GM12891 (cell line): ENCODE results near the gene MRGPRX2. TPM values are rescaled to one million over a fixed set of nuclear protein-coding genes. Genes with fewer than 3 reads are reported as not detected.

Source experiments
- DNase-seq: peaks from one replicate; pipeline ENCODE4 v3.0.0; 2011; ENCODE audit warnings: low spot score; ENCODE audit not compliant: insufficient read length
- FAIRE-seq: peaks from 2 replicates; lab custom pipeline; 2011; peaks lifted over from hg19 to GRCh38; lab: Jason Lieb, UNC
- PAX5 ChIP-seq: IDR thresholded peaks from 2 replicates; pipeline ENCODE4 v1.6.1; 2011; ENCODE audit warnings: low read length, moderate library complexity, mild to moderate bottlenecking; ENCODE audit not compliant: insufficient read depth, severe bottlenecking
- POLR2A ChIP-seq: IDR thresholded peaks from 2 replicates; pipeline ENCODE4 v1.6.1; 2011; ENCODE audit warnings: low read depth, low read length, control low read depth
- POLR2AphosphoS5 ChIP-seq: IDR thresholded peaks from 2 replicates; pipeline ENCODE4 v1.6.1; 2011; ENCODE audit warnings: low read depth, low read length, control low read depth
- POU2F2 ChIP-seq: IDR thresholded peaks from 2 replicates; pipeline ENCODE4 v1.6.1; 2011; ENCODE audit warnings: low read depth, mild to moderate bottlenecking, control low read depth, low read length, moderate library complexity
- SPI1 ChIP-seq: IDR thresholded peaks from 2 replicates; pipeline ENCODE4 v1.6.1; 2011; ENCODE audit warnings: low read depth, low read length, control low read depth
- TAF1 ChIP-seq: IDR thresholded peaks from 2 replicates; pipeline ENCODE4 v1.6.1; 2011; ENCODE audit warnings: low read depth, low read length, control low read depth
- polyA plus RNA-seq: library from polyadenylated mRNA; unstranded; fragments of >200 nt; gene quantifications from one replicate; pipeline ENCODE4 v1.2.1, GENCODE V29; 2012; ENCODE audit warnings: low read depth, missing spikeins, inconsistent platforms; ENCODE audit not compliant: missing spikeins

MRGPRX2 gene
- not detected for polyA plus RNA-seq

DNA sequence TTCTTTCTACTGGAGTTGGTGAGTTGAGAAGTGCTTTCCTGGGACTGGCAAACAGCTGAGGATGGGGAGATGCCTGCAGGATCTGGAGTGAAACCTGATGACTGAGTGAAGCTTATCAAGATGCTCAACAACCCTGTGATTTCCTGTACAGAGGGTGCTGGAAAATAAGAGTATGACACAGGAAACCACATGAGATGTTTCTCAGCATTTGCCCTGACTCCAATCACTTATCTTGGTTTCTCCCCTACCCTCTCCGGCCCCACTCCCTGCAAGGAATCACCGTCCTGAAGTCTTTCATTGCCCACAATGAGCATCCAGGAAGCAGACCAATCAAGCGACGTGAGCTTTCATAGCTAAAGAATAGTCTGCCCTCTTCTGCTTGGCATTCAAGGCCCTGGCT is at the start of gene MRGPRX2:
TSS of gene MRGPRX2 (minus strand) at position 89 of the 400 bp plus-strand sequence. CDS start 4,315 bp downstream, outside the sequence.
- TF ChIP-seq TAF1 (no peak), POLR2A (no peak), SPI1 (no peak), PAX5 (no peak), POLR2AphosphoS5 (no peak), POU2F2 (no peak)
- no peak for FAIRE-seq
- DNase-seq: no peak

DNA sequence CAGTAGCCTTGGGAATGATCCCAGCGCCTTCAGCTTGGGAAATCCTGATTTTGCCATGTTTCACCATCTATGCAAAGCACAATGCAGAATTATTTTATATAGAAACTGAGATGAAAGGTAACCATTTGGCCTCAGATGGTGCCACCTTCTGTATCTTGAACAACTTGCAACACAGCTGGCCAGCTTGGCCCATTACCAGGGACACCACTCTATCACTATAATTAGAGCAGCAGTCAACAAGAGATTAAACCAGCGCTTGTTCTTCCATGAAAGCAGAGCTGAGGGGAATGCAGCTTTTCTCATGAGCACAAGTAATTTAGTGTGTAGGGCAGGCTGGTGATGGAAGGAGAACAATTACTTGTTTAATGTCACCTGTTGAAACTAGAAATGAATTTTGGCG is 49.8 kb upstream of the MRGPRX2 start:
- TF ChIP-seq SPI1 (no peak), TAF1 (no peak), POLR2A (no peak), POU2F2 (no peak), PAX5 (no peak), POLR2AphosphoS5 (no peak)
- no peak for FAIRE-seq
- DNase-seq: no peak

DNA sequence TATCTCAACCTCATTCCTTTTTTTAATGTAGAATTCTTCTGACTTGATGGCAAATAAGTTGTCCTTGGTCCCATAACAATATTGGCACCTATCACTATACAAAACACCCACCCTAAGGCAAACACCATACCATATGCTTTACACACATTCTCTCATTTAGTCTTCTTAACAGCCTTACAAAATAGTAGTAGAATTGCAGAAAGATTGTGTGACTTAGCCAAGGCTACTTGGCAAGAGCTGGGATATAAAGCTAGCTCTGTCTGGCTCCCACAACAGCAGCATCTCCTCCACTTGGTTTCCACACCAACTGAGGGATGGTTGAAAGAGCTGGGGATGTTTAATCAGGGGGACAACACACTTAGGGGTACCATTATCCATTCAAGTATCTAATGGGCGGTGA is 46.6 kb upstream of the MRGPRX2 start:
- no peak for FAIRE-seq

DNA sequence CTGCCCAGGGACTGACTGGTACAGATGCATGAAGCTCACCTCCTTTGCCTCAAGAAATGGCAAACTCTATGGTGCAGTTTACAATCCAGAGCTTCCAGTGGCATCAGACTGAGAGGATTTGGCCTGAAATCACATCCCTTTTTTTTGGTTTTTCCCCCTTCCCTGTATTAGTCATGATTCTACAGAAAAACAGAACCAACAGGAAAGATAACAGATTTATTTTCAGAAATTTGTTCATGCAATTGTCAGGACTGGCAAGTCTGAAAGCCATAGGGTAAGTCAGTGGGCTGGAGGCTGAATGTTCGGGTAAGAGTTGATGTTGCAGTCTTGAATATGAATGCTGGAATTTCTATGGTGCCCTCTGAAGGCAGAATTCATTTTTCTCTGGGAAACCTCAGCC is 44.5 kb upstream of the MRGPRX2 start:
- TF ChIP-seq TAF1 (no peak), PAX5 (no peak), POLR2AphosphoS5 (no peak), POLR2A (no peak), SPI1 (no peak), POU2F2 (no peak)
- FAIRE-seq: no peak
- DNase-seq: no peak

More for the DNA sequence above, 46.6 kb upstream of the MRGPRX2 start:
- no peak for DNase-seq
- TF ChIP-seq SPI1 (no peak), PAX5 (no peak), TAF1 (no peak), POLR2AphosphoS5 (no peak), POU2F2 (no peak), POLR2A (no peak)

DNA sequence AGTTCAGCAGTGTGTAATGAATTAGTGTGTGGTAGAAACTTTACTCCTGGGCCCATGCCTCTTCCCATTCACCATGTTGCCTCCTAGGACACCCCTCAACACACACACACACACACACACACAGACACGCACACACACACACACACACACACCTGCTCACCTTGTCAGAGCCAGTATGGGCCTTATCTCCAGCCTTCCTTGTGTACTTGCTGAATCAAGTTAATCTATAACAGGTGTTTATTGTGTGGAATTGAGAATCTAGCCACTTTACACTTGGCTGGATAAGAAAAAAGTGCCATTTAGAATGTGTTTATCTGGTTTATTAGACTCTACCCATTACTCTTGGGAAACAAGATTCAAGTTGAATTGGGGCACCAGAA is 42.0 kb upstream of the MRGPRX2 start:
- no peak for FAIRE-seq
- DNase-seq: no peak

DNA sequence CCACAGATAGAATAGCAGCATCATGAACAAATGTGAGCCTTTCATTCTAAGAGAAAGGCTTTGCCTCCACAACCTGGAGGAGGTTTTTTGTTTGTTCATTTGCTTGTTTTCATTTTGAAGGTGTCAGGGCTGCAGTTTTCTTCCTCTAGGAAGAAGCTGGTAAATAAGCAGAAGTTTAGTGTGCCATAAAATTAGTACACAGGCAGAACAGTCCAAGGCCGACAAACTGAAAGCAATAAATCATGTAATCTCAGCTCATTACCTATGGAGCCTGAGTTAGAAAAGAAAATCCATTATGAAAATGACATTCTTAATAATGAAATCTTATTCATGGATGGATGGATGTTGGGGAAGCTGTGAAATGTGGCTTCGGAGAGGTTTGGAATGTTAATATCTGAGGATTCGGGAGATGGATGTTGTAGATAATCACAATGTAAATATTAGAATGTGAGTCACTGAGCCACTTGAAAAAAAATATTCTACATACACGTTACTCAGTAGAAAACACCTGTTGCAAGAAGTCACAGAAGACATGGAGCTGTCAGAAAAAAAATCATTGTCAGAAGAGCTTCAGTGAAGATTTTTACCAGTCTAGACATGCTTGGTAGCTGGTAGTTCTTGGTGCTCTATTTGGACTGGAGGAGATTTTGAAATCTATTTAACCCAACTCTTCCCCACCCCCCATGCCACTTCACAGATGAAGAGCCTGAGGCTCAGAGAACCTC is 41.4 kb upstream of the MRGPRX2 start:
- no peak for TF ChIP-seq SPI1
- no peak for TF ChIP-seq TAF1
- TF ChIP-seq POLR2AphosphoS5: no peak
- no peak for TF ChIP-seq PAX5
- TF ChIP-seq POU2F2: no peak
- no peak for TF ChIP-seq POLR2A
- FAIRE-seq: no peak

More for the DNA sequence above, 42.0 kb upstream of the MRGPRX2 start:
- TF ChIP-seq POLR2AphosphoS5: no peak
- TF ChIP-seq POU2F2: no peak
- no peak for TF ChIP-seq POLR2A
- no peak for TF ChIP-seq TAF1
- no peak for TF ChIP-seq SPI1
- TF ChIP-seq PAX5: no peak

DNA sequence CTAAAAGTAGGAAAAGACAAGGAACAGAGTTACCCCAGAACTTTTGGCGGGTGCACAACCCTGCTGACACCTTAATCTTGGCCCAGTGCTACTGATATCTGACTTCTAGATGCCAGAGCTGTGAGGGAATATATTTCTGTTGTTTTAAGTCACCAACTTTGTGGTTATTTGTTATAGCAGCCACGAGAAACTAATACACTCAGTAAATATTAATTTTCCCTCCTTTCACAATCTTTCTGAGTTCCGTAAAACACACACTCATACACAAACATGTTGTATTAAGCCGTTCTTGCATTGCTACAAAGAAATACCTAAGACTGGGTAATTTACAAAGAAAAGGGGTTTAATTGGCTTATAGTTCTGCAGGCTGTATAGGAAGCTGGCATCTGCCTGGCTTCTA is 40.4 kb upstream of the MRGPRX2 start:
- TF ChIP-seq SPI1: no peak
- TF ChIP-seq TAF1: no peak
- no peak for TF ChIP-seq POLR2AphosphoS5
- no peak for TF ChIP-seq POLR2A
- TF ChIP-seq POU2F2: no peak
- no peak for TF ChIP-seq PAX5
- FAIRE-seq: no peak
- no peak for DNase-seq

More for the DNA sequence above, 41.4 kb upstream of the MRGPRX2 start:
- DNase-seq: no peak

DNA sequence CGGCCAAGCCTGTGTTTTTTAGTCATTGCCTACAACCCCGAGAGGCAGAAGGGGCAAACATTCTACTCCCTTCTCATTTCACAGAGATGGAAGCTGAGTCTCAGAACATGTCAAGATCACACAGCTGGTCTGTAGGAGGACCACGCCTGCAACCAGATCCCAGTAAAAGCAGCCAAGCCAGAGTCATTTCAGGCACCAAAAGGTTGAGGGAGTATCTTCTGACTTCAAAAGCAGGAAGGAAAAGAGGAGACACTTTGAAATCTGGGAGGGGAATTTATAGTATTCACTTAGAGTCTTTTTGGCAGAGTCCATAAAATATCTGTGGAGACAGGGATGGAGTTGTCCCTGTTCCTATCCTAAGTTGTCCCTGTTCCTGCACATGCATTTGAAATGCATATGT is 38.6 kb upstream of the MRGPRX2 start:
- DNase-seq: no peak
- FAIRE-seq: no peak
- no peak for TF ChIP-seq POLR2A
- TF ChIP-seq TAF1: no peak
- no peak for TF ChIP-seq POLR2AphosphoS5
- no peak for TF ChIP-seq PAX5
- TF ChIP-seq SPI1: no peak
- no peak for TF ChIP-seq POU2F2

DNA sequence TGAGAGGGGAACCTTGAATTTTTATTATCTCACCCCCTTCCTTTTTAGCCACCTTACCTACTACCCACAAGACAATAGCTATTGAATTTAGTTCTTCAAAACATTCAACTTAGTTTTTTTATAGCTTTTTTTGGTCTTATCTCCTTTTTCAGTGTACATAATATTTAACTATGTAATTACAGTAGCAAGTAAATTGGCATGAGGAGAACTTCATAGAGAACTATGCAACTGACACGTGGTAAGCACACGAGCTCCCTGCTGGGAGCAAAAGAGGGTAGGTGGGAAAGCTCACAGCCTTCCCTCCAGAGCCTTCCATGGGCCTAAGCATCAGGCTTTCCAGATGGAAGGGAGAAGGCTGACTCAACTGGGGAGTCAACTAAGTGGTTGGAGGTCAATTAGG is 34.3 kb upstream of the MRGPRX2 start:
- FAIRE-seq (no peak), DNase-seq (no peak)
- TF ChIP-seq PAX5: no peak
- TF ChIP-seq POLR2AphosphoS5: no peak
- TF ChIP-seq SPI1: no peak

DNA sequence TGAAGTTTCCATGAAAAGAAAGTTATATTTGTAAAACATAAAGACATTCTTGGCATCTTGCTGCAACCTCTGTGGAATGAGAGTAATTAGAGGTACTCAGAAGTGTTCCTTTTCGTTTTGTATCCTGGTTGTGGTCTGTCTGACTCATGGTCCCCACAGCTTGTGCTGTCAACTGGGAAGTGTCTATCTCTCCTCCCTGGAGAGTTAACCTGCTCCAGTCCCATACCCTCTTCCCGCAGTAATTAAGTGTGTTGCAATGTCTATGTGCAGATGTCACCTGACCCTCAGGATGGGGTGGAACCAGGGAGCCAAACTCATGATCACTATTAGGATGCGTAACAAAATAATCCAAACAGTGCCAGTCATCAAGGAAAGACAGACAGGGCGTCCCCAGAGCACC is 33.5 kb upstream of the MRGPRX2 start:
- DNase-seq: no peak
- no peak for FAIRE-seq
- no peak for TF ChIP-seq PAX5
- no peak for TF ChIP-seq POLR2A
- TF ChIP-seq SPI1: no peak
- no peak for TF ChIP-seq TAF1
- no peak for TF ChIP-seq POLR2AphosphoS5
- no peak for TF ChIP-seq POU2F2

DNA sequence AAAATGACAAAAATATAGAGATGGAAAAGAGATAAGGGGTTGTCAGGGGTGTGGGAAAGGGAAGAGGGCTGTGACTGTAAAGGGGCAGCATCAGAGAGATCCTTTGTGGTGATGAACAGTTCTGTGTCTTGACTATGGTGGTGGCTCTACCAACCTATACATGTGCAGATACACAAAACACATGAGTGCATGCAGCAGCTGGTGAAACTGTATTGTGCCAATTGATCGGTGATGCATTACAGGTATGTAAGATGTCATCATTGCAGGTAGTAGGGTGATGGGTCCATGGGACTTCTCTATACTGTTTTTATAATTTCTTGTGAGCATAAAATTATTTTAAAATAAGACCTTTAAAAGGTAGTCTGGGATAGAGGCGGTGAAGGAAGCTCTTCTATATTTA is 32.3 kb upstream of the MRGPRX2 start:
- TF ChIP-seq PAX5: no peak
- TF ChIP-seq POLR2AphosphoS5: no peak
- no peak for TF ChIP-seq SPI1
- FAIRE-seq (no peak), DNase-seq (no peak)

DNA sequence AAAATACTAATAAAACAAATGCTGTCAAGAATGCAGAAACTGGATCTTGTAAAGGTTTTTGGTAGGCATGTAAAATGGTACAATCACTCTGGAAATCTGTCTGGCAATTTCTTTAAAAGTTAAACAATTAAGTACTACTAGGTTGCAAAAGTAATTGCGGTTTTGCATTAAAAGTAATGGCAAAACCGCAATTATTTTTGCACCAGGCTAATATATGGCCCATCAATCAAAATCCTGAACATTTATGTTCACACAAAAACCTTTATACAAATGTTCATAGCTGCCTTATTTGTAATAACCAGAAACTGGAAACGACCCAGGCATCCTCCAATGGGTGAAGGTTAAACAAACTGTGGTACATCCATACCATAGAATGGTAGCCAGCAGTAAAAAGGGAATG is 31.8 kb upstream of the MRGPRX2 start:
- DNase-seq: no peak
- FAIRE-seq: no peak
- TF ChIP-seq POLR2A (no peak), POLR2AphosphoS5 (no peak), SPI1 (no peak), TAF1 (no peak), POU2F2 (no peak), PAX5 (no peak)
